ENCODE data around the gene GPR3.

GRCh38 chr1:27380224-27380623, 12.2 kb upstream of the GPR3 start:
- TF ChIP-seq CTCF (IDR thresholded peaks at IDR 0.05) (no peak), POLR2A (IDR thresholded peaks at IDR 0.05) (no peak)

Data from Peyer's patch (tissue), 4 donors.